Parathyroid adenoma (tissue), 2 donors: ENCODE data around the gene ALAS1.

Source experiments
- H2AFZ ChIP-seq: fragments of 300-600 bp; sonication (generic); one replicate; pipeline ENCODE4 v1.7.0; 2017; ENCODE audit warnings: antibody characterized with exemption, mild to moderate bottlenecking
- H3K27ac ChIP-seq: fragments of 300-600 bp; sonication (generic); one replicate; pipeline ENCODE4 v1.7.0; 2017
- H3K27me3 ChIP-seq: fragments of 300-600 bp; sonication (generic); one replicate; pipeline ENCODE4 v1.7.0; 2017; ENCODE audit warnings: low read length; ENCODE audit not compliant: control insufficient read depth, insufficient read depth
- H3K36me3 ChIP-seq: fragments of 300-600 bp; sonication (generic); one replicate; pipeline ENCODE4 v1.7.0; 2017; ENCODE audit warnings: low read length; ENCODE audit not compliant: control insufficient read depth, insufficient read depth
- H3K4me1 ChIP-seq: fragments of 300-600 bp; sonication (generic); one replicate; pipeline ENCODE4 v1.7.0; 2017; ENCODE audit warnings: control low read depth
- H3K4me2 ChIP-seq: fragments of 300-600 bp; sonication (generic); one replicate; pipeline ENCODE4 v1.7.0; 2017; ENCODE audit warnings: low read length
- H3K4me3 ChIP-seq: fragments of 300-600 bp; sonication (generic); one replicate; pipeline ENCODE4 v1.7.0; 2017; ENCODE audit warnings: low read depth, low read length
- H3K79me2 ChIP-seq: fragments of 300-600 bp; sonication (generic); one replicate; pipeline ENCODE4 v1.7.0; 2017; ENCODE audit warnings: control low read depth
- H3K9ac ChIP-seq: fragments of 300-600 bp; sonication (generic); one replicate; pipeline ENCODE4 v1.7.0; 2017; ENCODE audit warnings: mild to moderate bottlenecking
- H3K9me3 ChIP-seq: fragments of 300-600 bp; sonication (generic); one replicate; pipeline ENCODE4 v1.7.0; 2017; ENCODE audit warnings: low read length; ENCODE audit not compliant: control insufficient read depth
- TF ChIP-seq, protein P1 (sequence below): fragments of 300-600 bp; sonication (generic); IDR thresholded peaks from one replicate; pipeline ENCODE4 v1.7.0; 2017; ENCODE audit warnings: antibody characterized with exemption, mild to moderate bottlenecking
- donor health status: primary hyperparathyroidism.

Gene ALAS1

DNA sequence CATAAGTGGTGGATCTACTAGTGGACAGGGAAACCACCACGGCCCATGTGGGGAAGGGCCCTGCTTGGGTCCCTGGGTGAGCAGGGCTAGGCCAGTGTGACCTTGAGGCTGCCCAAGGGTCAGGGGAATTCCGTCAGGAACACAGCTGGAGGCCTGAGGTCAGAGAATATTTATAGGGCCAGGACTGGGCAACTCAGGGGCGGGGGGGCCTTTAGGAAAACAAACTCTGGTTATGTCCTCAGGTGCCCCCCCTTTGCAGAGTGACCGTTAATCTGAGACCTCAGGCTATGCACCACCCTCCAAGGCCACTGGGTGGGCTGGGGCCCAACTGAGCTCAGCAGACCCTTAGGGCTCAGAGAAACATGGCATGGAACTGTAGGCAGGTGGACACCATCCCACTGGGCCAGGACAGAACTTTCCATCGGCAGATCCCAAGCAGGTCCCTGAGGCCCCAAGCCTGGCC lies 38.5 kb downstream of the ALAS1 start:
- Histone ChIP-seq H3K27ac (no peak overlapping the region), H3K9ac (no peak overlapping the region), H3K4me1 (peaks cover 18% of the 10 kb centered on the region), H3K9me3 (no peaks in the 10 kb centered on the region), H3K4me2 (no peak overlapping the region), H3K27me3 (no peaks in the 10 kb centered on the region), H3K36me3 (no peaks in the 10 kb centered on the region), H3K79me2 (no peaks in the 10 kb centered on the region), H2AFZ (no peak overlapping the region), H3K4me3 (no peak overlapping the region)
- TF ChIP-seq, protein P1, sequence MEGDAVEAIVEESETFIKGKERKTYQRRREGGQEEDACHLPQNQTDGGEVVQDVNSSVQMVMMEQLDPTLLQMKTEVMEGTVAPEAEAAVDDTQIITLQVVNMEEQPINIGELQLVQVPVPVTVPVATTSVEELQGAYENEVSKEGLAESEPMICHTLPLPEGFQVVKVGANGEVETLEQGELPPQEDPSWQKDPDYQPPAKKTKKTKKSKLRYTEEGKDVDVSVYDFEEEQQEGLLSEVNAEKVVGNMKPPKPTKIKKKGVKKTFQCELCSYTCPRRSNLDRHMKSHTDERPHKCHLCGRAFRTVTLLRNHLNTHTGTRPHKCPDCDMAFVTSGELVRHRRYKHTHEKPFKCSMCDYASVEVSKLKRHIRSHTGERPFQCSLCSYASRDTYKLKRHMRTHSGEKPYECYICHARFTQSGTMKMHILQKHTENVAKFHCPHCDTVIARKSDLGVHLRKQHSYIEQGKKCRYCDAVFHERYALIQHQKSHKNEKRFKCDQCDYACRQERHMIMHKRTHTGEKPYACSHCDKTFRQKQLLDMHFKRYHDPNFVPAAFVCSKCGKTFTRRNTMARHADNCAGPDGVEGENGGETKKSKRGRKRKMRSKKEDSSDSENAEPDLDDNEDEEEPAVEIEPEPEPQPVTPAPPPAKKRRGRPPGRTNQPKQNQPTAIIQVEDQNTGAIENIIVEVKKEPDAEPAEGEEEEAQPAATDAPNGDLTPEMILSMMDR: no peak

DNA sequence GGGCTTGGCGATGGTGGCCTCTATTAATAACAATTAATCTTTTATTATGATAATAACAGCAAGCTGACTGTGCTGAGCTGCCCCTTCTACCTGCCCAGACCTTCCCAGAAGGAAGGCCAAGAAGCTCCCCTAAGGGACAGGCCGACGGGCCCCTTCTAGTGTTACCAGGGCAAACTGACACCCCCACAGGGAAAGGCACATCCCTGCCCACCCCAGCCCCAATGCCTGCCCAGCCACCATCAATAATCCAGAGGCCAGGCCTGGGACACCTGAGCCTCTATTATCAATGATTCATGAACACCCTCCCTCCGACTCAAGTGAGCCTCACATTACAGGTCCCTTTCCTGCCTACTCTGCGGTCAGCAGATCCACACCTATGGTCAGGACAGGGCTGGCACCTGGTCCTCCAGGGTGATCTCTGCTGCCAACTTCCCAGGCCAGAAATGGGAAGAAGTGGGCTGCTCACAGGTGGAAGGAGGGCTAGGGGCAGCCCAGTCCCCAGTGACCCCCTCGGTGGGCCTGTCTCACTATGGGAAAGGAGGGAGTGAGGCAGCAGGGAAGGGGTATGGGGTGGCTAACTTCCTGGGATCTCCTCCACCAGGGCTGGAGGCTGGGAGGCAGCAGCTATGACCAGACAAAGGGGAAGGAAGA lies 39.2 kb downstream of the ALAS1 start:
- H2AFZ ChIP-seq: peak overlapping the region; percentile 98
- peak overlapping the region; percentile 78 for H3K27ac ChIP-seq
- H3K9ac ChIP-seq: no peak overlapping the region
- H3K36me3 ChIP-seq: no peaks in the 10 kb centered on the region
- no peaks in the 10 kb centered on the region for H3K79me2 ChIP-seq
- H3K4me3 ChIP-seq: no peak overlapping the region
- no peaks in the 10 kb centered on the region for H3K27me3 ChIP-seq
- H3K9me3 ChIP-seq: no peaks in the 10 kb centered on the region
- peak overlapping the region; percentile 97 for H3K4me2 ChIP-seq
- H3K4me1 ChIP-seq: peaks cover 18% of the 10 kb centered on the region
- TF ChIP-seq, protein P1: no peak

DNA sequence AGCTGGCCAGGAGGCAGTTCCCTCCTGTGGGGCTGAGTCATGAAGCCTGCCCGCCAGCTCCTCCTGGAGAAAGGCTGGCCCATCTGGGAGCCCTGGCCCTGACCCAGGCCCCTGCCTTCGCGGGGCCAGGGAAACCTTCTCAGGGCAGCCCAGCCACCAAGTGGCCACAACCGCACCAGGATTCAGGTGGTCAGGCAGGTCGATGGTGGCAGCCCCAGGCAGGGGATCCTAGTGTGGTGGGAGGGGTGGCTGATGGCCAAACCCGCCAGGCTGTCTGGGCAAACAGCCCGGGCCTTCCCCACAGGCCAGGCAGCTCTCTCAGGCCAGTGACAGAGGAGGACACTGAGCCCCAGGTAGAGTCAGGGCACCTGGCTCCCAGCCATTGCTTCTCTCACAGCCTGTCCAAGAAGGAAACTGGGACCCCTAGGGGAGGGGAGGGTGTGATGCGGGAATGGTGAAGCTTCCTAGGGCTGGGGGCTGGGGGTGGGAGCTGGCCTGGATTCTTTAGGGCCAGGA lies 39.8 kb downstream of the ALAS1 start:
- TF ChIP-seq, protein P1: no peak
- no peaks in the 10 kb centered on the region for H3K9me3 ChIP-seq
- peak overlapping the region; percentile 78 for H3K27ac ChIP-seq
- no peak overlapping the region for H3K9ac ChIP-seq
- H3K27me3 ChIP-seq: no peaks in the 10 kb centered on the region
- no peaks in the 10 kb centered on the region for H3K79me2 ChIP-seq
- peak overlapping the region; percentile 97 for H3K4me2 ChIP-seq
- H2AFZ ChIP-seq: peak overlapping the region; percentile 98
- peaks cover 18% of the 10 kb centered on the region for H3K4me1 ChIP-seq
- H3K36me3 ChIP-seq: no peaks in the 10 kb centered on the region
- H3K4me3 ChIP-seq: peak overlapping the region; percentile 92

DNA sequence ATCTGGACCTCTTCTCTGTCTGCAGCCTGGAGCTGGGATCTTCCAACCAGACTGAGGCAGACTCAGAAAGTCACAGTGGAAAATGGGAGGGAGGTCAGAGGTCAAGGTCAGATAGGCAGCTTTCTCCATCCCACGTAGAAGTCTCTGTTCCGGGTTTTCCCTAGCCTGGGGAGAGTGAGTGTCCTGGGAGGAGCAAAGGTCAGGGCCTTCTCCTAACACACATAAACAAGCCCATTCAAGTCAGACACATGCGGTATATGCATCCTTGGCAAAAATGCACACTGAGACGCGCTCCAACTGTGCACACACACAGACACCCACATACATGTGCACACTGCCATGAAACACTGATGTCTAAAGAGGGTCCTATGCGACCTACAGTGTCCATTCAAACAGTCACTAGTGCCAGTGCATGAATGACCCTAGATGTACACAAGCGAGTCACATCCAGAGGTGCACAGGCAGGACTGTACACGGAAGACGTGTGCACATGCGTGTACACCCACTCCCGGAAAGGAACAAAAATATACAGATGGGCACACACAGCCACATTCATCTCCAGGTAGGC lies 40.3 kb downstream of the ALAS1 start:
- H3K79me2 ChIP-seq: no peaks in the 10 kb centered on the region
- H3K4me3 ChIP-seq: peak overlapping the region; percentile 92
- no peak overlapping the region for H3K9ac ChIP-seq
- H3K27me3 ChIP-seq: no peaks in the 10 kb centered on the region
- peak overlapping the region; percentile 78 for H3K27ac ChIP-seq
- TF ChIP-seq, protein P1: no peak
- H3K4me1 ChIP-seq: peaks cover 18% of the 10 kb centered on the region
- H3K9me3 ChIP-seq: no peaks in the 10 kb centered on the region
- peak overlapping the region; percentile 97 for H3K4me2 ChIP-seq
- H2AFZ ChIP-seq: peak overlapping the region; percentile 98
- H3K36me3 ChIP-seq: no peaks in the 10 kb centered on the region
